RWPE1 (cell line): ENCODE data around the gene CHRNA9.

Experiments
- CTCF ChIA-PET: fragments of 350-600 bp; sonication (Branson Sonifier 250); formaldehyde crosslinking; extraction: SDS; loops from one replicate; lab custom pipeline; 2021; lab: Yijun Ruan, JAX
- POLR2A ChIA-PET: fragments of 400-600 bp; formaldehyde crosslinking; extraction: SDS; loops from one replicate; lab custom pipeline; 2020; ENCODE audit warnings: antibody characterized with exemption; ENCODE audit not compliant: low non-redundant PET; lab: Yijun Ruan, JAX
- DNase-seq: peaks from one replicate; pipeline ENCODE4 v3.0.0; 2012; ENCODE audit warnings: low spot score
- H3K27ac ChIP-seq: fragments of 450-650 bp; 2 replicates; pipeline ENCODE4 v1.5.1; 2017
- TF ChIP-seq, protein P1 (sequence below): fragments of 450-650 bp; conservative IDR thresholded peaks from 2 replicates; pipeline ENCODE4 v1.5.1; 2017; ENCODE audit warnings: low read depth, mild to moderate bottlenecking

Gene CHRNA9

GRCh38 chr4:40349561-40350198, 14.5 kb downstream of the CHRNA9 start:
- POLR2A ChIA-PET, result no interaction called here
- TF ChIP-seq, protein P1, sequence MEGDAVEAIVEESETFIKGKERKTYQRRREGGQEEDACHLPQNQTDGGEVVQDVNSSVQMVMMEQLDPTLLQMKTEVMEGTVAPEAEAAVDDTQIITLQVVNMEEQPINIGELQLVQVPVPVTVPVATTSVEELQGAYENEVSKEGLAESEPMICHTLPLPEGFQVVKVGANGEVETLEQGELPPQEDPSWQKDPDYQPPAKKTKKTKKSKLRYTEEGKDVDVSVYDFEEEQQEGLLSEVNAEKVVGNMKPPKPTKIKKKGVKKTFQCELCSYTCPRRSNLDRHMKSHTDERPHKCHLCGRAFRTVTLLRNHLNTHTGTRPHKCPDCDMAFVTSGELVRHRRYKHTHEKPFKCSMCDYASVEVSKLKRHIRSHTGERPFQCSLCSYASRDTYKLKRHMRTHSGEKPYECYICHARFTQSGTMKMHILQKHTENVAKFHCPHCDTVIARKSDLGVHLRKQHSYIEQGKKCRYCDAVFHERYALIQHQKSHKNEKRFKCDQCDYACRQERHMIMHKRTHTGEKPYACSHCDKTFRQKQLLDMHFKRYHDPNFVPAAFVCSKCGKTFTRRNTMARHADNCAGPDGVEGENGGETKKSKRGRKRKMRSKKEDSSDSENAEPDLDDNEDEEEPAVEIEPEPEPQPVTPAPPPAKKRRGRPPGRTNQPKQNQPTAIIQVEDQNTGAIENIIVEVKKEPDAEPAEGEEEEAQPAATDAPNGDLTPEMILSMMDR, result no peak
- CTCF ChIA-PET, result no interaction called here
- H3K27ac ChIP-seq, result no peak overlapping the region
- no peak for DNase-seq

DNA sequence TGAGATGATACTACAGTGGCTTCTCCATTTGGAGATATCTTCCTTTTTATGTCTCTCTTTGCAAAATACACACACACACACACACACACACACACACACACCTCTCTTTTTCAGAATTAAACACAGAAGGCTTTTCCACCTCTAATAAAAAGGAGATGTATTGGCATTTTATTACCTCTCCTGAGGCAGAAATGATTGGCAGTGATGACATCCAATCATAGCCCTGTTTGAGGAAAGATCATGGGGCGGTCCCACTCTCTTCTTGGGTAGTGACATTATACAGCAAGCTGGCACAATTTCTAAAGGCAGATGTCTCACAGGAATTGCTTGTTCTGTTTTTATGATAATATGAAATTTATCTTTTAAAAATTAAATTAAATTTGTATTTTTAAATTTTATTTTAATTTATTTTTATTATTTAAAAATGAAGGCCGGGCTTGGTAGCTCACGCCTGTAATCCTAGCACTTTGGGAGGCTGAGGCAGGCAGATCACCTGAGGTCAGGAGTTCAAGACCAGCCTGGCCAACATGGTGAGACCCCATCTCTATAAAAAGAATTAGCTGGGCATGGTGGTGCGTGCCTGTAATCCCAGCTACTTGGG, 15.6 kb downstream of the CHRNA9 start:
- no peak overlapping the region for H3K27ac ChIP-seq
- POLR2A ChIA-PET, result no interaction called here
- TF ChIP-seq, protein P1, result no peak
- CTCF ChIA-PET, result no interaction called here
- peak; percentile 23 for DNase-seq

GRCh38 chr4:40354158-40354557, 19.0 kb downstream of the CHRNA9 start:
- TF ChIP-seq, protein P1, result no peak
- DNase-seq, result no peak
- no peak overlapping the region for H3K27ac ChIP-seq
- POLR2A ChIA-PET, result no interaction called here
- CTCF ChIA-PET, result interaction anchor here (0.6 kb wide), 1 partner anchor 301 kb away, joined by 3 read pairs; no protein-coding TSS in a partner anchor

- CTCF ChIA-PET, result no interaction called here
- POLR2A ChIA-PET, result no interaction called here
- TF ChIP-seq, protein P1, result no peak
- DNase-seq, result no peak
- no peak overlapping the region for H3K27ac ChIP-seq
These were observed 20.0 kb downstream of the CHRNA9 start for GRCh38 chr4:40355131-40355530.

GRCh38 chr4:40357738-40358137, 22.6 kb downstream of the CHRNA9 start:
- CTCF ChIA-PET, result no interaction called here
- H3K27ac ChIP-seq, result no peak overlapping the region
- DNase-seq, result no peak

GRCh38 chr4:40361338-40361737, 26.2 kb downstream of the CHRNA9 start:
- ChIA-PET CTCF (interaction anchor here (0.7 kb wide), 1 partner anchor 237 kb away, joined by 4 read pairs; no protein-coding TSS in a partner anchor), POLR2A (no interaction called here)
- DNase-seq, result no peak
- no peak overlapping the region for H3K27ac ChIP-seq
- TF ChIP-seq, protein P1, result no peak

More at GRCh38 chr4:40357738-40358137, 22.6 kb downstream of the CHRNA9 start:
- POLR2A ChIA-PET, result no interaction called here
- TF ChIP-seq, protein P1, result no peak
